DMS153 (cell line): ENCODE measurements around the gene MNDA.

ENCODE experiments used
- DNase-seq: peaks from one replicate; lab custom pipeline; 2025; lab: John Stamatoyannopoulos, UW

The MNDA gene

GRCh38 chr1:158830904-158831507 is at the start of gene MNDA:
Gene MNDA (plus strand): TSS chr1:158831351. CDS start chr1:158842154, 10,803 bp downstream.
- no peak for DNase-seq

GRCh38 chr1:158793604-158794003 is 37.5 kb upstream of the MNDA start:
- DNase-seq, result no peak

- DNase-seq, result no peak
These were observed 36.9 kb upstream of the MNDA start for GRCh38 chr1:158794247-158794646.

GRCh38 chr1:158798531-158798930 is 32.6 kb upstream of the MNDA start:
- no peak for DNase-seq

GRCh38 chr1:158799689-158800088 is 31.5 kb upstream of the MNDA start:
- DNase-seq, result no peak

DNA sequence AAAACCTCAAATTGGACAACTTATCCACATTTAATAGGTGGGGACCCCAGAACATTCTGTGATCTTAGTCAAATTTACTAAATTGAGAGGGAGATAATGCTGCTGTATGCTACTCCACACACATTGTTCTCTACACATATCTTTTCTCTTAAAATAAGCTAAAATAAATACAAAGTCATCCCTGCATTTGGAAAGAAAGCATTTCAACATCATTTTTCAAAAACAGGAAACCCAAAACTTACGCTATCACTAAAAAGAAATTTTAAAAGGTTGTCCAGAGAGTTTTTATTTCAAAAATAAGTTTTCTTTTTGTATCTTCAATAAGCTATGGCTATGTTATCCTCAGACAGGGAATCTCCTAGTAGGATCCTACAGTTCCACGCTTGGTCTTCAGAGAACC is 30.6 kb upstream of the MNDA start:
- no peak for DNase-seq

GRCh38 chr1:158801396-158801795 is 29.8 kb upstream of the MNDA start:
- no peak for DNase-seq

DNA sequence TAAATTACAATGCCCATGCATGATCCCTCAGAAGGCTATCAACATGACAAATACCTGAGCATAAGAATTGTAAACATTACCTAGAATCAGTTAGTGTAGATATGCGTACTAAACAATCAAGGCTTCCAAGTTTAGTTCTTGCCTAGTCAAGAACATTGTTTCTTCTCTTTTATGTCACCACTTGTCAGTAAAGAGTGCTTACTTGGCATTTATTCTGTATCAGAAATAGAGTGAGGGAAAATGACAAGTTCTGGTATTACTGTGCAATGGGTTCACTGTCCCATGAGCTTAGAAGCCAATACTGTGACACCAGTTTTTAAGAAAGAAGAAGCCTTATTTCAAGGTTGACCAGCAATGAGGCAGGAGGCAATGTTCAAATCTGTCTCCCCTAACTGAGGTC is 27.5 kb upstream of the MNDA start:
- DNase-seq, result no peak

DNA sequence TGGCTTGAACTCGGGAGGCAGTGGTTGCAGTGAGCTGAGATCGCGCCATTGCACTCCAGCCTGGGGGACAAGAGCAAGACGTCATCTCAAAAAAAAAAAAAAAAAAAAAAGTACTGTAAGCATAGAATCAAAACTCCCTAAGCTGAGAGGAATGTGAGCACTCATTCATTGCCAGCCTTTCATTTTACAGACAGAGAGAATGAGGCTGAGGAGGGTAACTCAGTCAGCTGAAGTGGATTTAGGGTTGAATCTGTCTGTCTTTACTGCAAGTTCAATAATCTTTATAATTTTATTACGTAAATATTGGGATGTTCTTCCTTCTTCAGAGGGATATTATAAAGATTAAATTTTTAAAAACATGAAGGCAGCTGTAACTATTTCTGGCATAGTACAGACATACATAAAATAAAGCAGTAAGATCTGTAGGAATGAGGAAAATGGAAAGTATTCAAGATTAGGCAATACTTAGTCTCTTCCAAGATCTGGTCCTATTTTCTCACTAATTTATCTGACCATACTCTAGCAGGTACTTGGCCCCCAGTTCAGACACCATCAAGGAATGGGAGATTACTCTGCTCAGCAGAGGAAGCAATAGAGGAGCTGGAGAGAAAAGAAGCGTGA is 24.1 kb upstream of the MNDA start:
- DNase-seq, result no peak

DNA sequence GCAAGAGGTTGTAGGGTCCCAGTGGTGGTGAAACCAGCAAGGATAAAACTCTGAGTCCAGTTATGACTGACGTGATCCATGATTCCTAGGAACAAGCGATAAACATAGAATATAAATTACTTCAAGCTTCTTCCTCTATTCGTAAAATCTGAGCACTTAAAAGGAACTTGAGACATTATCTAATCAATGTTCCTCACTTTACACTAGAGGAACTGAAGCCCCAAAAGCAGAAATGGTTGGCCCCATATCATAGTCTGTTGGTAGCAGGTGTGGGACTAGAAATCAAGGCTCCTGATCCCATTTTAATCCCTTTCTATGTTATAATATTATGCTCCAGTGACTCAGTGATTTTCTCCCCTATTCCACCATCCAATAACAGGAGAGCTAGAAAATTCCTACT is 21.9 kb upstream of the MNDA start:
- DNase-seq, result no peak

DNA sequence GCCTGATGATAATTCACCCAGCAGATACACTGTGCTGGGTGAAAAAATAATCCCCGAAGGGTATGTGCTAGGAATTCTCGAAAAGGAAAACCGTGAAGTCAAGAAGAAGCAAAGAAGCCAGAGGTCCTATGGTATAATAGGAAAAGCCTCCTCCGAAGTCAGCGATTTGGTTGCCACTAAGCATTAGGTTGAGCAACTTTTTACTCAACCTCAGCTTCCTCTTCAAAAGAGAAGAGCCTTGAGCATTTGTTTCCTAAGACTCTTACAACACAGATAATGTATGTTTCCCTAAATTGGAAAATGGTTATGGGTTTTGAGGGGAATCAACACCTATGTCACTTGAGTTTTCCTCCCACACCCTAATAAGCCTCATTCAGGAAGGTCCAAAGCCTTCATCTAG is 21.3 kb upstream of the MNDA start:
- DNase-seq, result no peak

- DNase-seq, result no peak
These were observed 20.8 kb upstream of the MNDA start for GRCh38 chr1:158810311-158810710.

GRCh38 chr1:158812336-158812735 is 18.8 kb upstream of the MNDA start:
- no peak for DNase-seq

DNA sequence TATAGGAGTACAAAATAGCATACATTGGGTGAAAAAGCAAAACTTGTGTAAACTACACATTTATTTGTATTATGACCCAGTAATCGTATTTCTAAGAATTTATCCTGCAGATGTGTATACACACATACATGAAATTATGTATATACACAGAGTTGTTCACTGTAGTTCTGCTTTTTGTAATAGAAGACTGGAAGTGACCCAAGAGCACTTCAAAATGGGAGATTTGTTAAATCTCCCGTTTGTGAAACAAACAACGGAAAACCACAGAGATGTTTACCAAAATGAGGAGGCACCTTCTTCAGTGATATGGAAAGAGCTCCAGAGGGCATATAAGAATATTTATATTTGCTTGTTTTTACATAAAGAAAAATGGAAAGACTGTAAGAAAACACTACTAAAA is 18.0 kb upstream of the MNDA start:
- no peak for DNase-seq

GRCh38 chr1:158814970-158815369 is 16.2 kb upstream of the MNDA start:
- DNase-seq, result no peak

DNA sequence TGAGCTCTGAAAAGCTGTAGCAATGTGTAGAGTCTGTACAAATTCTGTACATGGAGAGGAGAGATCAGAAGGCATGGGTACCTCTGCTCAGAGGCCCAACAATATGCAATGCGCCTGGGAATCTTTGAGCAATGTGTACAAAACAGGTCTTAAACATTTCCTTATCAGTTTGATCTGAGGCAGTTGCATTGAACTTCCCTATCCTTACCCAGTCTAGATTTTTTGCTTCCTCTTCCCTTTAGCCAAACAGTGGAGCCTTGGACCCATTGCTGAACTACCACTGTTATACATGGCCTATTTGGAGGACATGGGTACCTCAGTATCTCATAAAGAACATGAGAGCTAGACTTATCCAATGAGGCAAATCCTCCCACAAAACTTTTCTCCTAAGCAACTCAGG is 12.6 kb upstream of the MNDA start:
- DNase-seq, result no peak

DNA sequence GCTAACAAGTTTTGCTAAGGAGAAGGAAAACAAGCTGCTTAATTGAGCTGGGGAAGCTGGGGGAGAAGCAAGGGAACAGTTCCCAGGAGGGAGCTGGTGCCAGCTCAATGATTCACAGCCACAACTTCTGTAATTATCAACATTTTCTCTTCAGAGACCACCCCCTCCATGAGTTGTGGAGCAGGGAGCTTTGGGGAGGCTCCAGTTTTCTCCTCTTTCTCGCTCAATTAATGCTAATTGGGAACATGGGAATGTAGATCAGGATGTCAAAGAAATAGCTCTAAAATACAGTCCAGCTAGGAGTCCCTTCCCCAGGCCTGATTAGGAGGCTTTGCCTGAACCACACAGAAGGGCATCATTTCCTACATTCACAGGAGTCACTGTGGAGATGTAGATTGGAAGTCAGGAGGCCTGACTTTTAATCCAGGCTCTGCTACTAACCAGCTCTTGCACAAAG is 12.1 kb upstream of the MNDA start:
- DNase-seq, result no peak

DNA sequence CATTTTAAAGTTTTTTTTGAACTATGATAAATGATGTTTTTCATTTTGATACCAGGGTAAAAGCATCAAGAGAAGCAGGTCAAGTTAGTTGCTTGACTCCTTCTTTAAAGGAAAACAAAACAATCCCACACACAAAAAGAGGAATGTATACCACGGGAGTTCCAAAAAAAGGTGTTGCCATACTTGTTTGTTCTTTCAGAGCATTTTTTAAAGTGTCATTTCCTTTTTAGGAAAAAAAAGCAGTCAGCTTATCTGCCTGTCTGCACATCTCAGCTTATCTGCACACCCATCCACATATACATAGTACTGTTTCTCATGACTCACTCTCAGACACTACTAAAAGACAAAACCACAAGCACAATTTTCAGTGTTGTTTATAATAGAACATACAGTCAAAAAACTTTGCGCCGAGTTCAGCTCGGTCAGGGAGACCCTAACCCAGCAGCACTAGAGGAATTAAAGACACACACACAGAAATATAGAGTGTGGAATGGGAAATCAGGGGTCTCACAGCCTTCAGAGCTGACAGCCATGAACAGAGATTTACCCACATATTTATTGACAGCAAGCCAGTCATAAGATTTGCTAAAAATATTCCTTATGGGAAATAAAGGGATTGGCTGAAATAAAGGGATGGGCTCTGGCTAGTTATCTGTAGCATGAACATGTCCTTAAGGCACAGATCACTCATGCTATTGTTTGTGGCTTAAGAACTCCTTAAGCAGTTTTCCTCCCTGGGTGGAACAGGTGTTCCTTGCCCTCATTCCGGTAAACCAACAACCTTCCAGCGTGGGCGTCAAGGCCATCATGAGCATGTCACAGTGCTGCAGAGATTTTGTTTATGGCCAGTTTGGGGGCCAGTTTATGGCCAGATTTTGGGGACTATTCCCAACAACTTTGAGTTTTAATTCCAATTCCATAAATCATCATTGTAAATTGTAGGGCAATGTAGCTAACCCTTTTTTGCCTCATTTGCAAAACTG is 11.4 kb upstream of the MNDA start:
- no peak for DNase-seq

- DNase-seq, result no peak
These were observed 9.4 kb upstream of the MNDA start for GRCh38 chr1:158821723-158822122.

DNA sequence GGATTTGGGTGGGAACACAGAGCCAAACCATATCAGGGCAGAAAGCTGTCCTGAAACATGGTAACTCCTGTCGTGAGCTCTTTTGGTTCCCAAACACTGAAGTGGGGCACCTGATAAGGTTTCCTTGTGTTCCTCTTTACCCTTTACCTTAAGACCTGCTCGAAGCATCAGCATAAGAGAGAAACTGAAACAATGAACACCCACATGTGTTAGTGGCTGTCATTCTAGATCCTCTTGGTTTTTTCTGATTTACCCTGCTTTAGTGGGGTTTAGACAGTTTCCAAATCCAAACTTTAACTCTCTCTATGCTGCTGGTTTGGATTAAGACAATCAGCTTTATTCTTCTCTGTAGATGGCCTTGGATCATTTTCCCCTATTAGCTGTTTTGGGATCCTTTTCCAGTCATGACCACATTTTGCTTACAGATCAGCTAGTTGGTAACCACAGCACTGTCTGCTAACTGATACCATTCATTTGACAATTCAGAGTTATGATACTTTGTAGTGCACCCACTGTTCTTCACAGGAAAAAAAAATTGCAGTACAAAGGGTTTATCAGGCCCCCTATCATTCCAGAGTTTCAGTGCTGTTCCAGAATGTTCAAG is 975 bp upstream of the MNDA start:
- no peak for DNase-seq

DNA sequence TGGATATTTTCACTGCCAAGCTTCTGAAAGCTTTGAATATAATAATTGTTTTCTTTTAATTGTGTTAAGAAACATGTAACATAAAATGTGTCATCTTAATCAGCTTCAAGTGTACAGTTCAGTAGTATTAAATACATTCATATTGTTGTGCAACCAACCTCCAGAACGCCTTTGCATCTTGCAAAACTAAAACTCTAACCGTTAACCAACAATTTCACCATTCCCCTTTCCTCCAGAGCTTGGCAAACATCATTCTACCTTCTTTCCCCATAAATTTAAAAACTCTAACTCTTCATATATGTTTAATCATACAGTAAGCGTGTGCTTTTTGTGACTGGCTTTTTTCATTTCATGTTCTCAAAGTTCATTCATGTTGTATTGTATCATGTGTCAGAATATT is 2.1 kb downstream of the MNDA start:
- DNase-seq, result no peak

GRCh38 chr1:158836038-158836437 is 4.9 kb downstream of the MNDA start:
- no peak for DNase-seq

GRCh38 chr1:158838660-158839059 is 7.5 kb downstream of the MNDA start:
- DNase-seq, result no peak
